Measurements from ENCODE around the gene HPSE2.

Gene HPSE2

DNA sequence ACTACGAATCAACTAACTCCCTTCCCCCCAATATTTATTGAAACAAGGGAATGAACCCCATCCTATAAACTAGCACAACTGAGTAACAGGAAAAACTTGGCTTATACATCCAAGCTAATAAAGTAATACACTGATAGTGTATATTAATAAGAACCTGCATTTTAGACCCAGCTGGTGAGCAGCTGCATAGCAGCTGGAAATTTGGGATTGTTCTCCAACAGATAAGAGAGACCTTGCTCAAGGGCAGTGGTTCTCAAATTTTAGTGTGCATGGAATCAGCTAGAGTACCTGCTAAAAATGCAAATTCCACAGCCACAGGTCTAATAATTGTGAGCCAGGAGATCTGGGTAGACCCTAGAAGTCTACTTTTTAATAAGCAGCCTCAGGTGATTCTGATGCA, 404.3 kb downstream of the HPSE2 start:
- DNase-seq: no peak

DNA sequence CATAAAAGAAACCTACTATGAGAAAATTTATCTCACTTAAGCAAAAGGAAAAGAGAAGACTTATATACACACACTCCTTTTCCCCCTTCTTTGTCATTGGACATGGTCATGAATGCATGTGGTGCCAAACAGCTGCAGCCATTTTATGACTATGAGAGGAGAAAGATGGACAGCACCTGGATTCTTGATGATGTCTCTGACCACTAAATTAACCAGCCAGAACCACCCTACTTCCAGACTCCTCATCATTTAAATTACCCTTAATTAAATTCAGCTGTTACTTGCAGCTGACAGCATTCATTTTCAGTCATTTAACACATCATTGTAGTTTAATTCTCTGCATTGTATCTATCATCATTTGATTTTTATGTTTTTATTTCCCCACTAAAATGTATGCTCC, 409.9 kb downstream of the HPSE2 start:
- no peak for DNase-seq

DNA sequence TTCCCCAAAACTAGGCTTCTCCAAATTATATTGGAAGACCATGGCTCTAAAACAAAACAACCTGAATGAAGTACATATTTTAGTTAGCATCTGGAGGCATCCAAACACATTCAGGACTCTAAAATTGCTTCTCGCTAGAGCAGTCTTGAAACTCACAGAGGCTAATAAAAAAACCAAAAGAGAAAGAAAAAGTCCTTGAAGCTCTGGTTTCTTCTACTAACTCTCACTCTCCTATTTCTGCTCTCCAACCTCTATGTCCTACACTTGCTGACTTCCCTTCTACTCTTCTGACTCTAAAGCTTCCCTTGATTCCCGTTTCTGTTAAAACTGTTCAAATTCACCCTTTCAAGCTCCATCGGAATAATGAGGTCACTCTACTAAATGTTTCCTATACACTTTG, 418.3 kb downstream of the HPSE2 start:
- DNase-seq: no peak

DNA sequence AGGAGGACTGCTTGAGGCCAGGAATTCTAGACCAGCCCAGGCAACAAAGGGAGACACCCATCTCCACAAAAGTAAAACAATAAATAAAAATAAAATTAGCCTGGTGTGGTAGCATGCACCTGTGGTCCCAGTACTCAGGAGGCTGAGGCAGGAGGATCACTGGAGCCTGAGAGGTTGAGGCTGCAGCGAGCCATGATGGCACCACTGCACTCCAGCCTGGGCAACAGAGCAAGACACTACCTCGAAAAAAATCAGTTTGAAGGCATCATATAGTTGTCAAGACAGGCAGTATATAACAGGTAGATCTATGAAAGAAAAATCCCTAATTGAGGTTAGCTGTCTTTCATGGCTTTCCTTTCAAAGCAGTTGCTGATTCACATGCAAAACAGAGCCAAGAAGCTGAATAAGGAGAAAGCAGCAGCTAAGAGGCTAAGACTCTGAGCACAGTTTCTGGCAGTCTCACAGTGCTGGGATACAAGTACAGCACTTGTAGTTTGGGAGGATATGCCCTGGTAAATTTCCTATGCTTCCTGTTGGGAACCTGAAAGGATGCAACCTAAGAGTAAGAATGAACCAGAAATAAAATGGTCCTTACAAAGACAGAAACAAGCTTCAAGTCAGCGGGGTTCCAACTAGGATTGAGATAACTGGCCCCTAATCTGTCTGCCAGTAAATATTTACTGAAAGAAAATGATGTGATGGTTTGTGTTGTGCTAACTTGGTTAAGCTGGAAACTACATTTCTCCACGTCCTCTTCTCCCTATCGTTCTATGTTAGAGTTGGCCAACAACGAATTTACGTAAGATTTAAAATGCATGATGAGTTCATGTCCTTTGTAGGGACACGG, 420.4 kb downstream of the HPSE2 start:
- DNase-seq: no peak

DNA sequence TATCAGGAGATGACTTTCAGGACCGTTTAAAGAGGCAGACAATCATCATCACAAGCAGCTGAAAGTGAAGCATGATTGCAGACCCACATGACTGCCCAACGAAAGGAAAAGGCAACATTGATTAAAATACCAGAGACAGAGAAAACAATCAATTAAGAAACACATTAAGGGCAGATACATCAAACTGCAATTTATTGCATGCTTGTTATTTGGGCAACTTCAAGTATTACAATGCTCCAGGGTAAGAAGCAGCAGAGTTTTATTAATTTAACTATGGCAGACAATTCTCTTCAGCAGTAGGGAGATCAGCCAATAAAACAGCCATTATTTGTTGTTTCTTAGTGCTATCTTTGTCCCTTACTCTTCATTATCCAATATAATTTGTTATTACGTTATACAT, 421.2 kb downstream of the HPSE2 start:
- no peak for DNase-seq

DNA sequence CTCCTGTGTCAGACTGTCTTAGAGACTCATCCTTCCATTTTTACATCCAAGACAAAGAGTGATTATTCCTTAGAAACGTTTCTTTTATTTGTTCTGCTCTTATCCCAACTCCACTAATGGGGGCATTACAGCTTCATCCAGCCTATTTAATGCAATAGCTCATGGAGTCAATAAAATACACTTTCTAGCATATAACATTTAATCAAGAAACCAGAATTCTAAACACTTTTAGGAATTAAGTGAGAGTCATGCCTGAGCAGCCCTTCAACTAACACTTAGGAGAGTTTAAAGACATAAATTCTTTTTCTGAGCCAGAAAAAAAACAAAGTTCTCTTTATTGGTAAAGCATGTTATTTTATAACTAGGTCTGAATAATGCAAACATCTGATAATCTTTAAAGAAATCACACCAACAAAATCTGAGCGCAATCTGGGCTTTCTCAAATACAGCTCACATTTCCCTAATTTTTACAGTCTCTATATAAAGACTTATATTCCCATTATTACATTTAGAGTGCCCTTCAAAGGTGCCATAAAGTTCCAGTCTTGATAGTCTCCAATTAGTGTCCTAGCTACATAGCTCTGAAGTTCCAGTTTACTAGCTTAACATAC, 427.3 kb downstream of the HPSE2 start:
- no peak for DNase-seq

DNA sequence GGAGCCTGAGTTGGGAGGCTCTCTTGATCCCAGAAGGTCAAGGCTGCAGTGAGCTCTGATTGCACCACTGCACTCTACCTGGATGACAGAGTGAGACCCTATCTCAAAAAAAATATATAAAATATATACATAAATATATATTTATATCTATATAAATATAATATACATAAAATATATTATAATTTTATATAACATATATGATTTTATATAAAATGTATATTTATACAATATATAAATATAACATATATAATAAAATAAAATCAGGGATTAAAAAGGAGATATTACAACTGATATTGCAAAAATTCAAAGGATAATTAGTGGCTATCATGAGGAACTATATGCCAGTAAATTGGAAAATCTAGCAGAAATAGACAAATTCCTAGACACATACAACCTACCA, 435.4 kb downstream of the HPSE2 start:
- no peak for DNase-seq

DNA sequence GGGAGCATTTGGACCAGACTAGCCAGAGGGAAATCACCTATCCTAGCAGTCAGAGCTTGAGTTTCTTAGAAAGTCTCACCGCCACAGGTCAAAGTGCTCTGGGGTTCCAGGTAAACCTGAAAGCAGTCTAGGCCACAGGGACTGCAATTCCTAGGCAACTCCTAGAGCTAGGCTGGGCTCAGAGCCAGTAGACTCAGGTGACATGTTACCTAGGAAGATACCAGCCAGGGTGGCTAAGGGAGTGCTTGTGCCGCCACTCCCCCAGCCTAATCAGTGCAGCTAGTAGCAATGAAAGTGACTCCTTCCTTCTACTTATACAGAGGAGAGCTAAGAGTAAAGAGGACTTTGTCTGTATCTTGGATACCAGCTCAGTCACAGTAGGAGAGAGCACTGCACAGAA, 440.2 kb downstream of the HPSE2 start:
- no peak for DNase-seq

DNA sequence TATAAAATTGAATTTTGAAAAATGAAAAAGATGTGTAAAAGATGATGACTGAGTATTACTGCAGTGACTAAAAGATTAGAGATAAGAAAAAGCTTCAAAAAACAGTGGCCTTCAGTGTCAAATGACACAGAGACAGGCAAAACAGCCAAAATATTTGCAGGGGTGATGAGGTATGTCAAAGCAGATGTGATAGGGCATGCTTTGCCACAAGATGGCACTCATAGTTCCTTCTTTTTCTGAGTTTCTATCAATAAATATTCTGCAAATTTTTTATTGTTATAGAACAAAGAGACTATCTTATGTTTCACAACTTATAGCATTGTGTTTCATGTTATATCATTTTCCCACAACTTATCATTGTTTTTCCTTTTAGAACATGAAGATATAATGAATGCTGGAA, 444.8 kb downstream of the HPSE2 start:
- DNase-seq: no peak

DNA sequence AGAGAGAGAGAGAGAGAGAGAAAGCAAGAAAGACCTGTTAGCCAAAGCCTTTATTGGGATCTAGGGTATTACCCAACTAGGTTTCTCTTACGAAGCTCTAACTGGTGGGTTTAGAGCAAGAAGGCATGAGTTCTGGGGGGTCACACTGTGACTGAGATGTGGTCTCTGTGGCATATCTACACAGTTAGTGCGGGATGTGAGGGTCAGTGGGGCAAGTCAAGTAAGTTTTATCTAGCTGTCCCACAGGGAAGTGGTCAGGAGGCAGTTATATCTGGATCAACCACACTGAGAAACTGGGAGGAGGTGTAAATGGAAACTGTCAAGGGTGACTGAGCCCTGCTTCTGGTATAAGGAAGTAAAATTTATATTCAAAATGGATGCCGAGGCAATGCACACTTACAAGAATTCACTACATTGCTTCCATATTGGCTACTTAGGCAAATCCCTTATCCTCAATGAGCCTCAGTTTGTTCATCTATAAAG, 457.3 kb downstream of the HPSE2 start:
- no peak for DNase-seq

DNA sequence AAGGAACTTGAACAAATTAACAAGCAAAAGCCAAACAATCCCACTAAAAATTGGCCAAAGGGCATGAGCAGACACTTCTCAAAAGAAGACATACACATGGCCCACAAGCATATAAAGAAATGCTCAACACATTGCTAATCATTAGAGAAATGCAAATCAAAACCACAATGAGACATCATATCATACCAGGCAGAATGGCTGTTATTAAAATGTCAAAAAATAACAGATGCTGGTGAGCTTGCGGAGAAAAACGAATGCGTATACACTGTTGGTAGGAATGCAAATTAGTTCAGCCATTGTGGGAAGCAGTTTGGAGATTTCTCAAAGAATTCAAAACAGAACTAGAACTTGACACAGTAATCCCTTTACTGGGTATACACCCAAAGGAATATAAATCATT, 477.2 kb downstream of the HPSE2 start:
- DNase-seq: no peak

DNA sequence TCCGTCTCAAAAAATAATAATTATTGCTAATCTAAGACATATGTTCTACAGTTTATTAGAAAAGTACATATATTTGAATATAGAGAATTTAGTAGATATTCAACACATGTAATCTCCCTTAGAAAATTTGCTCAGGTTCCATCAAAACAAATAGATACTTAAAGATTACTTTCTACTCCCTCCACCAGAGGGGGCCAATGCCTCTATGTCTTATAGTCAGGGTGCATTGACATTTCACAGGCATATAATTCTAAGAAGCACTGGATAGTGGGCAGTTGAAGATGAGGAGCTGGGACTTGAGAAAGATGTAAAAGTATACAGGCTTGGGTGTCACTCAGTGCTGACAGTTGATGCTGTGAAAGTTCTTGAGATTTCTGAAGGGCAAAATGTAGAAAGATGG, 487.4 kb downstream of the HPSE2 start:
- peak; percentile 29 for DNase-seq

DNA sequence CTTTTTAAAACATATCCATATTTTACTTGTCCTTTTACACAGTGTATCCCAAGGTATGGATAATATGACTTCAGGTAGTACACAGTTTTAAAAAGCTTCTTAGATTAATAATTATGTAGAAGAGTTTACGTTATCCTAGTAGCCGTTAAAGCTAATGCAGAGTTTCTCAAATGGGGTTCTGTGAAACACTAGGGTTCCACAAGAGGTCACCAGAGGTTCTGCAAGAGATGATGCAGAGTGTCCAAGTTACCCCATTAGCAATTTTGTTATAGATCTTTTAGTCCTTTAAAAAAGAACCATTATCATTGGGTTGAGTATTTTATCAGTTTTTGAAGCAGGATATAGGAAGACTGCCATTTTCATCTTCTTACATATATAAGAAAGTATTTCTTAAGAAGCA, 490.0 kb downstream of the HPSE2 start:
- DNase-seq: no peak

DNA sequence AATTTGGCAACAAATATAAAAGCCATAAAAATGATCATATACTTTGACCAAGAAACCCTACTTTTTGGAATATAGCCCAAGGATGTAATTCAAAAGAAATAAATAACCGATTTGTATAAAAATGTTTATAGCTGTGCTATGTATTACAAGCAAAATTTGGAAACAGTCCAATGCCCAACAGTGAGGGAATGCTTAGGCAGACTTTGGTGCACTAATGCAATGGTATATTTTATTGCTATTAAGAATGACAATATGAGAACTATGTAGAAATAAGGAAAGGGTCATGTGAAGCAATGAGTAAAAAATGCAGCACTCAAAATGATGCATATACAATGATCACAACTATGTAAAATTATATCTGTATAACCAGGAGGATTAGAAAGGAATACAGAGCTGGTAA, 515.1 kb downstream of the HPSE2 start:
- DNase-seq: no peak

DNA sequence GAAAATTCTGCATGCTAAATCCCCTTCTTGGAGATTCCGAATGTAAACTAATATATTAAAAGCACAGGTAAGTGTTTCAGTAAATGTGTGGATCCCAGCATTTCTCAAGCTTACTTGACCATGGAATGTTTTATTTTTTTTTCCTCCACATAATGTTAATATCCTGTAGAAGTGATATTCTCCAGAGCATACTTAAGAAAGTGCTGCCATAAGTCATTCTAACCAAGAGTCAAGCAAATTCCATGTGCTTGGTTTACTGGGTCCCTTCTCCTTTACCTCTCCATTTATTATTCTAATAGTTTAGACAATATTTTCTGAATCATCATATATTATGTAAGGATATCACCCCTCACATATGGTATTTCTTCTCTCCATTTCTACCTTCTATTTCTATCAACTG, 522.1 kb downstream of the HPSE2 start:
- no peak for DNase-seq

DNA sequence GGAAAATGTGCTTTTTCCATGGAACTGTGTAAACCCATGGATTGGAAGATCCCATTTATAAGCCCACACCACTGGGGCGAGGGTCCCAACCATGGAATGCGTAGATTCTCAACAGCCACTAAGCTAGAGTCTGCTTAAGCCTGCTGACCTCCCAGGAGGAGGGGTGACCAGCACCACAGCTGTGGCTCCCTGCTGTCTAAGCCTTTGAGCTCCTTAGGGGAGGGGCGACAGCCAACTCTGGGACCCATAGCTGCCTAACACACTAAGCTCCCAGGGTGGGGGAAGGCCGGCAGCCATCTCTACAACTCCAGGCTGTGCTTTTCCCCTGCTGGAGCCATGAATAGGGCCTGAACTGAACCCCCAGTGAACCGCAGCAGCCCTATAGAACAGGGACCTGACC, 539.1 kb downstream of the HPSE2 start:
- DNase-seq: no peak

DNA sequence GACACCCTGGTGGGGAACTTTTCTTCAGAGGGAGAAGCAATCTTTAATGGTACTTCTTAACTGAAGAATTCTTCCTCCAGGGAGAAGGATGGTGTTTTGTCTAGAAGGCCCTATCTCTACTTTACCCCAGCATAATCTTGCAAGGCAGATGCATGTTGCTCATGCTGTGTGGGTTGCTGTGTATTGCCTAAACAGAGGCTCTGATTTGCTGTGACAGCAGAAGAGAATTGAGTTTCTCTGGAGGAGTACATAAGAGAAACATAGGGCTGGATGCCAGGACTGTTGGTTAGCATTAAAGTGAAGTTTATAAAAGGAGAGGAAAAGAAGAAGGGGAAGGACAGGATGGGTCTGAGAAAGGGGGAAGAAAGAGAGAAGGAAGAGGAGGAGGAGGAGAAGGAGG, 540.8 kb downstream of the HPSE2 start:
- peak; percentile 17 for DNase-seq

DNA sequence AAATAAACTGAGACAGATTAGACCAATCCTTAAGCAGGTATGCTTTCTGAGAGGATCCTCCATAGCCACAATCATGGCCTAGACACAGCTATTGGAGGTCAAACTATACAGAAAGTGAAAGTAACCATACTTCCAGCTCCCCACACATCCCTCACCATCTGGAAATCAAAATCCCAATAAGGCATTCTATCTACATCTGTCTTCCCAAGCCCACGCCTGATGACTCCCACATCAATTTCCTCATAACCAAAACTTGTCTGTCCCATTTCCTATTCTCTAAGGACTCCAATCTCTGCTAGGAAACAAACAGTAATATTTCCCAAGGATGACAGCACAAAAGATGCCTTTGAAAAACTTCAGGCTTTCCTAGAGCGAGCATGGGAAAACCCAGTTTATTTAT, 541.6 kb downstream of the HPSE2 start:
- DNase-seq: no peak

DNA sequence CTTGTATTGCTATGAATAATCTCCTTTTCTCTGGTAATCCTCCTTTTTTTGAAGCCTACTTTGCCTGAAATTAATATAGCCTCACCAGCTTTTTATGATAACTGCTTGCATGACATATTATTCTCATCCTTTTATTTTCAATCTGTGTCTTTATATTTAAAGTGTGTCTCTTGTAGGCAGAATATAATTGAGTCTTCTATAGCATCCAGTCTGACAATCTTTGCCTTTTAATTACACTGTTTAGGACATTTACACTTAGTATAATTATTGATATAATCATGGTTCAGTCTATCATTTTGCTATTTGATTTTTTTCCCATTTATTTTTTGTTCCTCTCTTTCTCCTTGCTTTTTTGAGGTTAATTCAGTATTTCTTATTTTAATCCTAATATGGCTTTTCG, 548.0 kb downstream of the HPSE2 start:
- DNase-seq: no peak

DNA sequence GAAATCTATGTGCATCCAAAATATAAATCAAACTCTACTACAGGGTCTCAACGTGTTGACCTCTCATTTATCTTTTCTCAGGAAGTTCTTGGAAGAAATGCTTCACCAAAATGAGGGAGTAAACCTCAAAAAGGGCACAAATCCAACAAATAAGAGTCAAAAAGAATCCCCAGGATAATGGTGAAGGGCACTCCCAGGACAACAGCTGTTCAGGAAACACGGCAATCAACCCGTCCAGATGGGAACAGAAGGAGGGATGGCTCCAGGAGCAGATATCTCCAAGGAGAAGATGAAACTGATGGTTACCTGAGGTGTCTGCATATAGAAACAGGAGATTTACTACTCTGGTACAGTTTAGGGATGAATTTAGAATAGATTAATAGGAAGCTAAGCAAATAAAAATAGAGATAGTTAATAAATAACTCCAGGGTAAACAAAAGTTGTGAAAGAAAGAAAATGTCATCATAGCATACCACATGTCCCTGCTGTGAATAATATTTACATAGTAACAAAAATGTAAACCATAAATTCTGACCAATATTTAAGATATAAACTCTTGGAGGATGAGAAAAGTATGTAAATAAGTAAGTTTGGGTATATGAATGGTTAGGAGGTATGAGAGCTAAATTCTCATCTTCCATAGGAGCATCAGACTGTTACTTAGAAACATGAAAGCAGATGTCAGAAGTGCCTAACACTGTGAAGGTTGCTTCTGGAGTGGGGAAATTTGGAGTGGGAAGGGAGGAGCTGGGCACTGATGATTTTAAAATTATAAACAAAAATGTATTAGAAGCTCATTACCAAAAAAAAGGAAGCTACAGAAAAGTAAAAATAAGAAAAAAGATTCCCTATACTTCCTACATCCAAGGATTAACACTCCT, 551.4 kb downstream of the HPSE2 start:
- no peak for DNase-seq

DNA sequence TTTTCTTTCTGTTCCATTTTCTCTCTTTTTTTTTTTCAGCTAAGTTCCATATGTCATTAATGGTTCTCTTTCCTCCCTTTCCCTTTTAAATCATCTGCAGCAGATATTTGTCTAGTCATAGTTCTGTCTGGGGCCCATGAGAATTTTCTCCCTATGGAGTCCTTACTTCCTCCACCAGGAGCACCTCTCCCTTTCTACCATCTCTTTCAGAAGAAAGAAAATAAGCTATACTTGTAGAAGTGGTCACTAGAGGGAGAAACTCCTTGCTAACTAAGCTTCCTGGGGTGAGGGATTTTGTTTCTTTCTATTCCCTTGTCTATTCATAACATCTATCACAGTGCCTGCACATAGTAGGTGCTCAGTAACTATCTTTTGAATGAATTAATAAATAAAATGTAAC, 558.8 kb downstream of the HPSE2 start:
- no peak for DNase-seq

DNA sequence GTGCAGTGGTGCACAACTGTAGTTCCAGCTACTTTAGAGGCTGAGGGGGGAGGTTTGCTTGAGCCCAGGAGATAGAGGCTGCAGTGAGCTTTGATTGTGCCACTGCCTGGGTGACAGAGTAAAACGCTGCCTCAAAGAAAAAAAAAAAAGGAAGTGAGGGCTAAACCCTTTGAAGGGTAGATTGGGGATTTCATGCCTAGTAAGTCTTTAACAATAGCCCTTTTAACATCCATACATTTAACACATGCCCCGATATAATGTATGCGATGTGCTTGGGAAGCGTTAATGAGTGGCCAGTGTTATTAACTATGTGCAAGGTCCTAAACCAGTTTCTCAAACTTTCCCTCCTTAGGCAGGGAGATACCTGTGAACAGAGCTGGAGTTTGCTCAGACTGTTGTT, 559.8 kb downstream of the HPSE2 start:
- no peak for DNase-seq

DNA sequence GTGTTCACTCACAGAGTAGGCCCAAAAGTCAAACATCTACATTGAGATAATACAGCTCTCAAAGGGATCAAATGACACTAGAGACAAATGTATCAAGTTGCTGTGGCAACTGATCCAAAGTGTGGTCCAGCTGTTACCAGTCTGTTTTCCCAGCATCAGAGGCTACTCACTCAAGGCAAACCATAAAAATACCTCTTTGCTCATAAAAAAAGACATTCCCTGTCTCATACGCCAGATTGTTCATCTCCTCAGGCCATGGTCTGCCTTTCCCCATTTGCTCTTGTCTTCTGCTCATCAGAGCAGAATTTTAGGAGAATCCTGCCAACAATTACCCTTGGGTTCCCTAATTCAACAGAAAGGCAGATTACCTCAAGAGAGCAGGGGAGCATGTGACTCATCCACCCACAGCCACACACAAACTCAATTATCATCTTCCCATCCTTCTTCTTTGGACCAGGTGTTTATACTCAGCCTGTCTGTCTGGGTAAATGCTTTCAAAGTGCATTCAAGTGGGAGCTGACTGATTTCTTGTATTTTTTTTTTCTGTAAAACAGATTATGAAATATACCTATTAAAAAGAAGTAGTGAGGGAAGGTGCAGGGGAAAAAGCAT, 562.4 kb downstream of the HPSE2 start:
- no peak for DNase-seq

All from inflammatory macrophage treated with lipopolysaccharide for 4 hours (primary cell).